ENCODE results near the gene IQSEC1.

IQSEC1 gene

GRCh38 chr3:12963922-12964701 is 109.1 kb downstream of the IQSEC1 start:
- Mint-ChIP-seq H3K36me3 (ENCODE audit: low read depth) (no peaks in the 10 kb centered on the region), H3K27ac (no peak overlapping the region), H3K4me1 (peaks cover 83% of the 10 kb centered on the region), H3K4me3 (no peak overlapping the region), H3K9me3 (no peaks in the 10 kb centered on the region), H3K27me3 (ENCODE audit: low read depth, poor library complexity) (peaks cover 3% of the 10 kb centered on the region)
- no peak for DNase-seq
- TF ChIP-seq CTCF (IDR thresholded peaks at IDR 0.05) = no peak

GRCh38 chr3:12963231-12963896 is 109.9 kb downstream of the IQSEC1 start:
- no peaks in the 10 kb centered on the region for H3K9me3 Mint-ChIP-seq
- peaks cover 75% of the 10 kb centered on the region for H3K4me1 Mint-ChIP-seq
- no peak for DNase-seq
- TF ChIP-seq CTCF (IDR thresholded peaks at IDR 0.05) = no peak
- no peak overlapping the region for H3K4me3 Mint-ChIP-seq
- no peak overlapping the region for H3K27ac Mint-ChIP-seq
- no peaks in the 10 kb centered on the region for H3K36me3 Mint-ChIP-seq (ENCODE audit: low read depth)
- H3K27me3 Mint-ChIP-seq (ENCODE audit: low read depth, poor library complexity) = peaks cover 3% of the 10 kb centered on the region

- no peaks in the 10 kb centered on the region for H3K27me3 Mint-ChIP-seq (ENCODE audit: low read depth, poor library complexity)
- DNase-seq = no peak
- no peak for TF ChIP-seq CTCF (IDR thresholded peaks at IDR 0.05)
- no peaks in the 10 kb centered on the region for H3K9me3 Mint-ChIP-seq
- peak overlapping the region; percentile 40 for H3K27ac Mint-ChIP-seq
- H3K4me3 Mint-ChIP-seq = no peak overlapping the region
- no peaks in the 10 kb centered on the region for H3K36me3 Mint-ChIP-seq (ENCODE audit: low read depth)
- peaks cover 68% of the 10 kb centered on the region for H3K4me1 Mint-ChIP-seq
Observed at GRCh38 chr3:12962292-12962691, 110.9 kb downstream of the IQSEC1 start.

- Mint-ChIP-seq H3K4me1 (peaks cover 63% of the 10 kb centered on the region), H3K27me3 (ENCODE audit: low read depth, poor library complexity) (no peaks in the 10 kb centered on the region), H3K4me3 (no peak overlapping the region), H3K27ac (no peak overlapping the region), H3K36me3 (ENCODE audit: low read depth) (no peaks in the 10 kb centered on the region), H3K9me3 (no peaks in the 10 kb centered on the region)
- DNase-seq = no peak
- no peak for TF ChIP-seq CTCF (IDR thresholded peaks at IDR 0.05)
Observed at GRCh38 chr3:12961697-12962036, 111.6 kb downstream of the IQSEC1 start.

DNA sequence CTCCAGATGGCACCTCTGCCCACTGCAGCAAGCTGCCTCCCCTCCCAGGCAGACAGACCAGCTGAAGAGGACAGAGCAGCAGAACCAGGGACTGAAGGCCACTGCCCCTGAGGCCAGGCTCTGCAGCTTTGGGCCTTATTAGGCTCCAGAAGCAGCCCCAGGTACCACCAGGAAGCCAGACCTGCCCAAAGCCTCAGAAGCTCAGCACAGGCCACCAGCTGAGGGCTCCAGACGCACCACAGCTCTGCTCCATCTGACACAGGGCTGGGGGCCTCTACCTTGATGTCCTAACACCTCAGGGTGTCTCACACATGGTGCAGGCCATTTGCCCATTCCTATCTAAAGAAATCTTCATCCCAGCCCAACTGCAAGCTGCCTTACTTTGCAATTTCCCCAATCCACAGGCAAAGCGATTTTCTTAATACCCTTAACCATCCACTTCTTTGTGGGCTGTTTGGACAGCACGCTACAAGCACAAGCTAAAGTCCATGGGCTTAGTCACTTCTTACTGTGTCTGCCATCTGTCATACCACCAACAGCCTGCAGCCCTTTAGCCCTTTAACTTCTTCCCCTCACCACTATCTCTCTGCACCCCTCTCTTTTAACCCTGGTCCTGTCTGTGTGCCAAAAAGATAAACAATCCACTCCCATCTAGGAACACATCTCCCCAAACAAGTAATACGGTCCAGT is 112.1 kb downstream of the IQSEC1 start:
- peaks cover 58% of the 10 kb centered on the region for H3K4me1 Mint-ChIP-seq
- no peak overlapping the region for H3K27ac Mint-ChIP-seq
- DNase-seq = no peak
- no peak overlapping the region for H3K4me3 Mint-ChIP-seq
- no peaks in the 10 kb centered on the region for H3K36me3 Mint-ChIP-seq (ENCODE audit: low read depth)
- H3K9me3 Mint-ChIP-seq = no peaks in the 10 kb centered on the region
- no peak for TF ChIP-seq CTCF (IDR thresholded peaks at IDR 0.05)
- no peaks in the 10 kb centered on the region for H3K27me3 Mint-ChIP-seq (ENCODE audit: low read depth, poor library complexity)

Data from nephron progenitor cell (in vitro differentiated cells).